Activated T-cell treated with anti-CD3 and anti-CD28 coated beads, Interleukin-2, amount 50 U/mL, for 72 hours (primary cell): ENCODE results near the gene ARHGAP15. TPM values are rescaled to one million over a fixed set of nuclear protein-coding genes. Genes with fewer than 3 reads are reported as not detected.

Experiments used
- ATAC-seq, 2 donors: fragments of 150-1000 bp; cut with Tn5 transposase; replicated peaks in 1 of 2; 2 replicates each; pipeline ENCODE4 v1.10.0; 2021; ENCODE audit warnings: moderate library complexity in 2 of 2, mild to moderate bottlenecking in 1 of 2
- DNase-seq, 2 donors: peaks; one replicate each; pipeline ENCODE4 v3.0.0; 2021 to 2022; ENCODE audit warnings: mixed read lengths in 1 of 2
- H3K27ac Mint-ChIP-seq: one replicate; pipeline ENCODE4 v1.8.0; 2022; ENCODE audit warnings: mild to moderate bottlenecking, moderate library complexity, mixed read lengths
- H3K27me3 Mint-ChIP-seq: one replicate; pipeline ENCODE4 v1.8.0; 2022; ENCODE audit warnings: low read depth, mixed read lengths
- H3K36me3 Mint-ChIP-seq, 2 donors: one replicate each; pipeline ENCODE4 v1.8.0; 2022; ENCODE audit warnings: mixed read lengths in 2 of 2, mild to moderate bottlenecking in 1 of 2; ENCODE audit not compliant: insufficient read depth in 2 of 2
- H3K4me1 Mint-ChIP-seq: one replicate; pipeline ENCODE4 v1.8.0; 2022; ENCODE audit warnings: low read depth, mixed read lengths
- H3K4me3 Mint-ChIP-seq, 2 donors: one replicate each; pipeline ENCODE4 v1.8.0; 2022; ENCODE audit warnings: mild to moderate bottlenecking in 2 of 2, mixed read lengths in 2 of 2, moderate library complexity in 2 of 2
- H3K9me3 Mint-ChIP-seq, 2 donors: one replicate each; pipeline ENCODE4 v1.8.0; 2022; ENCODE audit warnings: mixed read lengths in 2 of 2
- total RNA-seq, 2 donors: library from RNA; stranded (reverse); gene quantifications; one replicate each; pipeline ENCODE4 v1.2.3, GENCODE V29; 2022

Gene ARHGAP15
- total RNA-seq, 2 donors from 2014 or later, result 94.6 to 111 TPM

DNA sequence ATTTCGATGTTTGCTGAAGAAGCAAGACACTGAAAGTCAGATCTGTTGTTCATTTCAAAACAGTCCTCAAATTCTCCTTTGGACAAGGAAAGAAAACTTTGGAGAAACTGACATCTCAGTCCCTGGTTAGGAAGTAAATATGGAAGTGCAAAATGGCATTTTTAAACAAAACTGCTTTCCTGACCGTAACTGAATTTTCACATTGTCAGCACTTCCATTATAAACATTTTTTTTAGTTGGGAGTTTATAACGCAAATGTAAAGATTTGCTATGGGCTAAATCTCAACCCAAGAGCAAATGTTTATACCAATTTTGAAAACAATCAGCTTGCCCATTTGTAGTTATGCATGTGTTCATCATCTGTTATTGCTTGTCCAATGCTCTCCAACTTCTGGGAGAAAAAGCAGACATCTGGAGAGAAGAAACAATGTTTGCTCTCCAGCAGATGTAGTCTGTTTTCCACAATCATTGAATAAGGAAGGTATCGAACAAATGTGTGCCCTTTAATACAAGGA lies 520.1 kb downstream of the ARHGAP15 start:
- ATAC-seq (no peak), DNase-seq (no peak)

DNA sequence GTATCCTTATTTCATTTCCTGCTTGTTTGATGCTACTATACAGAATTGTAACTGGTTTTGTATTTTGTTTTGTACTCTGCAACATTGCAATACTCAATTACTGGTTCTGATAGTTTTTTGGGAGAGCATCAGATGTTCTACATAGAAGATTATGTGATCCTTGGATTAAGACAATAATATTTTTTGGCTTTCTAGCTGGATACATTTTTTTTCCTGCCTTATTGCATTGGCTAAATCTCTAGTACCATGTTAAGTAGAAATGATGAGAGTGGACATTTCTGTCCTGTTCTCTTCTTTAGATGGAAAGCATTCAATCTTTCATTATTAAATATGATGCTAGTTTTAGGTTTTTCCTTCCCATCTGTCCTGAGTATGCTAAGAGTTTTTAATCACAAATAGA lies 523.5 kb downstream of the ARHGAP15 start:
- ATAC-seq, result no peak
- no peak for DNase-seq
- Mint-ChIP-seq H3K27me3 (no peaks in the 10 kb centered on the region), H3K27ac (peak overlapping the region; percentile 12), H3K4me3 (no peak overlapping the region), H3K4me1 (peaks cover 7% of the 10 kb centered on the region), H3K36me3 (peaks cover 16 to 30% of the 10 kb centered on the region in 2 donors), H3K9me3 (peaks cover 5 to 14% of the 10 kb centered on the region in 2 donors)

More for the DNA sequence above, 520.1 kb downstream of the ARHGAP15 start:
- peaks cover 5 to 15% of the 10 kb centered on the region in 2 donors for H3K9me3 Mint-ChIP-seq
- H3K27me3 Mint-ChIP-seq, result no peaks in the 10 kb centered on the region
- H3K27ac Mint-ChIP-seq, result no peak overlapping the region
- H3K4me1 Mint-ChIP-seq, result peaks cover 6% of the 10 kb centered on the region
- H3K4me3 Mint-ChIP-seq, result no peak overlapping the region
- H3K36me3 Mint-ChIP-seq, result peaks cover 12 to 30% of the 10 kb centered on the region in 2 donors

DNA sequence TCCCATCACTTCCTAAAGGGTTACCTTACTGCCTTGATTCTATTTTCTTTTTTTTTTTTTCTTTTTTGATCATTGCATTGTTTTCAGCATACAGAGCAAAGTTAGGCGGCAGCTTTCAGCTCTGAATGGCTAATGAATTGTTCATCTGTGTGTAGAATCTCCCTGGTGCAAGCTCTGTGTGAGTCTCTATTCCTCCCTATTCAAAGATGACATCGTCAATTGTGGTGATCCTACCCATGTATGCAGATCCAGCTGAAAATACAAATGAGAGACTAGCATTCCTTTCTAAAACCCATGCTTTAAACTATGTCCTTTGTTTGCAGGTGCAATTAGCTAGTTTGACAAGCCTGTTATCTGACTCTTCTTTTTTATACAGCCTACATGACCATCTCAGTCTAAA lies 539.0 kb downstream of the ARHGAP15 start:
- Mint-ChIP-seq H3K4me3 (no peak overlapping the region), H3K27me3 (no peaks in the 10 kb centered on the region), H3K36me3 (peaks cover 0 to 1% of the 10 kb centered on the region in 2 donors), H3K4me1 (no peaks in the 10 kb centered on the region), H3K27ac (no peak overlapping the region), H3K9me3 (peaks cover 0 to 5% of the 10 kb centered on the region in 2 donors)
- ATAC-seq (no peak), DNase-seq (no peak)

DNA sequence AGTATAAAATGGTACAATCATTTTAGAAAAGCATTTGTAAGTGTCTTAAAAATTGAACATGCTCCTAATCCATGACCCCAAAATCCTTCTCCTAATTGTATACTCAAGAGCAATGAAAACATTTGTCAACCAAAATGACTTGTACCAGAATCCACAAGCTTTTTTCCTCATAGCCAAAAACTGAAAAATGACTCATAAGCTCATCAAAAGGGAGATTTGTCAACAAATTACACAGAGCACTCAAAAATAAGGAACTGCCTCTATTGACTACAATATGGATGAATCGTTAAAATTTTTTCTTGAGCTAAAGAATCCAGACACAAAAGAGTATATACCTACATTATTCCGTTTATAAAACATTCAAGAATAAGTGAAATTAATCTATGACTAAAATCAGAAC lies 544.8 kb downstream of the ARHGAP15 start:
- DNase-seq (no peak), ATAC-seq (no peak)
- no peaks in the 10 kb centered on the region for H3K27me3 Mint-ChIP-seq
- H3K27ac Mint-ChIP-seq, result no peak overlapping the region
- peaks cover 0 to 2% of the 10 kb centered on the region in 2 donors for H3K9me3 Mint-ChIP-seq
- peaks cover 18% of the 10 kb centered on the region for H3K4me1 Mint-ChIP-seq
- H3K36me3 Mint-ChIP-seq, result peaks cover 3 to 9% of the 10 kb centered on the region in 2 donors
- no peak overlapping the region for H3K4me3 Mint-ChIP-seq

DNA sequence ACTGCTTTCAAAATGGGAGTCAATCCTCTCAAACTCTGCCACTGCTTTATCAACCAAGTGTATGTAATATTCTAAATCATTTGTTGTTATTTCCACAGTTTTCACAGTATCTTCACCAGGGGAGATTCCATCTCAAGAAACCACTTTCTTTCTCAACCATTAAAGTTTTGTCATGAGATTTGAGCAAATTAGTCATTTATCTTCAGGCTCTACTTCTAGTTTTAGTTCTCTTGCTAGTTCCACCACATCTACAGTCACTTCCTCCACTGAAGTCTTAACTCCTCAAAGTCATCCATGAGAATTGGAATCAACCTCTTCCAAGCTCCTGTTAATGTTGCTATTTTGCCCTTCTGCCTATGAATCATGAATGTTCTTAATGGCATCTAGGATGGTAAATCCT lies 545.8 kb downstream of the ARHGAP15 start:
- no peak overlapping the region for H3K4me3 Mint-ChIP-seq
- peaks cover 0 to 2% of the 10 kb centered on the region in 2 donors for H3K9me3 Mint-ChIP-seq
- peaks cover 23% of the 10 kb centered on the region for H3K4me1 Mint-ChIP-seq
- no peaks in the 10 kb centered on the region for H3K27me3 Mint-ChIP-seq
- no peak overlapping the region for H3K27ac Mint-ChIP-seq
- DNase-seq (no peak), ATAC-seq (peak; percentile 35 to 41)
- peaks cover 3 to 9% of the 10 kb centered on the region in 2 donors for H3K36me3 Mint-ChIP-seq

DNA sequence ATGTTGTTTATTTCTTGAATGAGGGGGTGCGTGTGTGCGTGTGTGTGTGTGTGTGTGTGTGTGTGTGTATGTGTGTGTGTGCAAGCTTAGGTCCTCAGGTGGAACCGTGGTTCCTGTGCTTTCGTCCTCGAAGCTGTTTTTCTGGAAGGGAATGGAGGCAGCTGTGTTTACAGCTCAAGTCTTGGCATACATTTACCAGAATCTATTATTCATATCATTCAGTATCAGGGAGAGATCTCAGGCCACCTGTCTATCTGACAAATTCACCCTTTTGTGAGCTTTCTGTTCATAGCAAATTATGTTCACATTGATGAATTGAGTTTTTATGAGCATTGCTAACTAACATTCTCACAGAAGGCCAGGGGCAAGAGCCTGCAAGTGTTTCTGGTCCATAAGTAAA lies 550.4 kb downstream of the ARHGAP15 start:
- Mint-ChIP-seq H3K9me3 (peaks cover 0 to 2% of the 10 kb centered on the region in 2 donors), H3K4me3 (no peak overlapping the region), H3K27ac (no peak overlapping the region), H3K36me3 (peaks cover 3 to 5% of the 10 kb centered on the region in 2 donors), H3K4me1 (peaks cover 13% of the 10 kb centered on the region), H3K27me3 (no peaks in the 10 kb centered on the region)
- DNase-seq (no peak), ATAC-seq (no peak)

DNA sequence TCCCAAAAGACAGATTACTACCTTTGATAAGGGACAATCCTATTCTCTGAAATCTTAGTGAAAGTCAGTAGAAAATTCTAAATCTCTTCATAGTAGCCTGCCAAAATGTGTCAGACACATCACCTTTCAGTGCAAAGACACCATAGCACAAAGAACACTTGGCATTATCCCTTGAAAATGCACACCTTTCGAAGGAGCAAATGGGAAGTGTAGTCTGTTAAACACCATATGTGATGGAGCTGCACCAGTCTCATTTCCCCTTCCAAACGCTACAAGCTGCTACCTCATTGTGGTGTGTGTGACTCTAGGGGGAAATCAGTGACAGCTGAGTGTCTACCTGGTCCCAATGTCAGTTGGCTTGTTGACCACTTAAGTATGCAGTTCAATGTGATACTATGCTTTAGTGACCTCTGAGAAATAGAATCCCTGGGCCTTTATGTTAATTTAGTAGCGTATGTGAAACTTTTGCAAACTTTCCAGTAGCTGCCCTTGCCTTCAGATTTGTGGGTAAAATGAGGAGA lies 551.7 kb downstream of the ARHGAP15 start:
- H3K9me3 Mint-ChIP-seq, result no peaks in the 10 kb centered on the region
- H3K27ac Mint-ChIP-seq, result no peak overlapping the region
- H3K27me3 Mint-ChIP-seq, result no peaks in the 10 kb centered on the region

DNA sequence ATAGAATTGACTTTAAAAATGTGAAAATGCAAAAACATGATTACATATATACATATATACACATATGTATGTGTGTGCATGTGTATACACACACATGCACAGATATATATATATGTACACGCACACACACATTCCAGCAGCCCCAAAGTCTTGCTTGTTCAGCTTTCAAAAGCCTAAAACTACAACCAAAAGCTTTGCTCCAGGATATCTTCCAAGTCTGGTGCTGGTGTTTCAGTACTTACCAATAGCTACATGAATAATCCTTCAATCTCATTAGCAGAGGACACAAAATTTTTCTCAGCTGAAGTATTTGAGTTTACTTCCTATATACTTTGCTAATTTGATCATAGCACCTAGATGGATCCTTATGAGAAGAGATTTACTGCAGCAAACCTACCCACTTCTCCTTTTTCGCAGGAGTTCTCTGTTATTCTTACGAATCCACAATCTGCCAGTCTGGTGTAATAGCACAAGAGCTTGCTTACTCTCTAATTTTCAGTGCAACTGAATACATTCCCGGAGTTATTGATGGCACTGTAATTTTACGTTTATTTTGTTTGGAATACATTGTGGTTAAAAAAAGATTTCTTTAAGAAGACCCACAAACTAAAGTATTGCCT lies 553.3 kb downstream of the ARHGAP15 start:
- Mint-ChIP-seq H3K4me1 (peaks cover 11% of the 10 kb centered on the region), H3K36me3 (no peaks in the 10 kb centered on the region), H3K9me3 (no peaks in the 10 kb centered on the region), H3K27me3 (no peaks in the 10 kb centered on the region), H3K4me3 (no peak overlapping the region), H3K27ac (no peak overlapping the region)
- no peak for ATAC-seq
- DNase-seq, result no peak

More for the DNA sequence above, 551.7 kb downstream of the ARHGAP15 start:
- DNase-seq, result no peak
- Mint-ChIP-seq H3K4me3 (no peak overlapping the region), H3K36me3 (peaks cover 0 to 2% of the 10 kb centered on the region in 2 donors), H3K4me1 (peaks cover 6% of the 10 kb centered on the region)
- ATAC-seq, result no peak

DNA sequence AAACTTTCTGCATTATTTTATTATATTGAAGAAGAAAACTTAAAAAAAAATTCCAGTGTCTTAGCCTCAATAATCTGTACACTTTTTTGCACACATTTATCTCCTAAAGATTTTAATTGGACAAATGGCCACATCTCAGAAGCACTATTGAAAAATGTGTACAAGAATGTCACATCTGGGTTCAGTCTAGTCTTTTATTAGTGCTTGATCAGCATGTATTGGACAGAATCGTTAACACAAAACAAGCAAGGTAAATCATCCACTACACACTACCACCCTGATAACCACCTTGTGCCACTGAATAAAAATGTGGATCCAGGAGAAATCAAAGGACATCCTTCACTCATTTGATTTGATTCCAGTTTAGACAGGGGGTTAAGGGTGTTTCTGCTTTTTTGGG lies 554.8 kb downstream of the ARHGAP15 start:
- Mint-ChIP-seq H3K27ac (no peak overlapping the region), H3K4me1 (peaks cover 15% of the 10 kb centered on the region), H3K27me3 (no peaks in the 10 kb centered on the region), H3K4me3 (no peak overlapping the region), H3K36me3 (peaks cover 0 to 1% of the 10 kb centered on the region in 2 donors), H3K9me3 (no peaks in the 10 kb centered on the region)
- no peak for ATAC-seq
- DNase-seq, result no peak

DNA sequence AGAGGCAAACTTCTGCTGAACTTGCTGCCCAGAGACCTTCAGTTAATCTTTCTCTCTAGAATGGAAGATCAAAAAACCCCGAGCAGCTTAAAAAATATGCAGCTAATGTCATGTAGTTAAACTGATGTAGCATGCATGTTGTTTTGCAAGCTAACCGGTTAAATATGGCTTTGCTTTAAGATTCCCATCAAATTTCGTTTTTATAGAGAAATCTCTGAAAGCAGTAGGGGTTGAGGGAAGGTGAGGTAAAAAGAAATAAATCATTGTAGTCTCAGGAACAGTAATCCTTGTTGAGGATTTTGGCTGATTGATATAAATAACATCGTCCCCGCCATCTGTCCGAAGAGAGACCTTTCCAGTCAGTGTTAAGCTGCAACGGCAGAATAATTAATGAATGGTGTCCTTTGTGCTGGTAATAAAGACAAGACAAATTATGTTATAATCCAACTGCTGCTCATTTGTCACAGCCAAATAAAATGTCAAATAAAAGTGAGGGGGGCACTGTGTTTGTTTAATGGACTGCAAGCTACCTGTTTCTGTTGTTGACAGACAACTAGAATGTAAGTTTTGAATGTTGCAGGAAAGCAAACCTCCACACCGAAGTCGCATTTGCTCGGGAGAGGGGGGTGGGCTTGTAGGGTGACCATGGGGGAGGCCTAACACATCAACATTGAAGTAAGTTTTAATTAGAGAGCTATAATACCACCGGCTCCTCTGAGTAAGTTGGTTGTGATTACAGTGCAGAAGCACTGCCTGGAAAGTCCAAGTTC lies 555.5 kb downstream of the ARHGAP15 start:
- peaks cover 0 to 2% of the 10 kb centered on the region in 2 donors for H3K36me3 Mint-ChIP-seq
- H3K4me1 Mint-ChIP-seq, result peaks cover 11% of the 10 kb centered on the region
- DNase-seq, result no peak
- H3K4me3 Mint-ChIP-seq, result no peak overlapping the region
- ATAC-seq, result no peak
- H3K9me3 Mint-ChIP-seq, result no peaks in the 10 kb centered on the region
- H3K27ac Mint-ChIP-seq, result no peak overlapping the region
- H3K27me3 Mint-ChIP-seq, result no peaks in the 10 kb centered on the region

DNA sequence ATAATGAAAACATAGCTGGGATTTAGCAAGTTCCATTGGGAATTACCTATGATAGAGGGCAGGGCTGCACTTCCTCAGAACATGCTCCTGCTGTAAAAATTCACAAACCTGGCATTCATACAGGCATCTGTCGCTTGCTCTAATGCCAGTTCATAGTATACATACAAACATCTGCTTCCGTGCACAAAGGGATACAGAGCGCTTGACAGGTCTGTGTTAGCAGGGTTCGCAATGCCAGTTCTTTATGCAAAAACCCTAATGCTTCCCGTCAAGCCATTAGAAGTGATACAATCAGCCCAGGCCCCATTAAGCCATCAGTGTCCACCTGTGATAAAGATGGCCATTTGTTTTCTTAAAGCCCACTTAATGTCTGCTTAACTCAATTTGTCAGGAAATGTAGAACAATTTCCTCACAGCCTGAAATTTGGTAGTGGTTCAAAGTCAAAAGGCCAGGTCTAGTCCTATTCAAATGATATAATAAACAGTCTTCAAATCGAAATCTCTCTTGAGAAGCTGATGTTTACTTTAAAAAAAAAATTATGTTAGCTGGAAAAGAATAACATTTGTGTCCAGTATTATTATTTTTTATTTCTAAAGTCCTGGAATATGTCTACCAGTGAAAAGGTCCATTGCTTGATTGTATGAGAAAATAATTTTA lies 556.3 kb downstream of the ARHGAP15 start:
- H3K4me1 Mint-ChIP-seq, result peaks cover 20% of the 10 kb centered on the region
- no peak for DNase-seq
- no peak overlapping the region for H3K27ac Mint-ChIP-seq
- H3K9me3 Mint-ChIP-seq, result no peaks in the 10 kb centered on the region
- no peaks in the 10 kb centered on the region for H3K27me3 Mint-ChIP-seq
- peaks cover 0 to 2% of the 10 kb centered on the region in 2 donors for H3K36me3 Mint-ChIP-seq
- ATAC-seq, result no peak
- no peak overlapping the region for H3K4me3 Mint-ChIP-seq

DNA sequence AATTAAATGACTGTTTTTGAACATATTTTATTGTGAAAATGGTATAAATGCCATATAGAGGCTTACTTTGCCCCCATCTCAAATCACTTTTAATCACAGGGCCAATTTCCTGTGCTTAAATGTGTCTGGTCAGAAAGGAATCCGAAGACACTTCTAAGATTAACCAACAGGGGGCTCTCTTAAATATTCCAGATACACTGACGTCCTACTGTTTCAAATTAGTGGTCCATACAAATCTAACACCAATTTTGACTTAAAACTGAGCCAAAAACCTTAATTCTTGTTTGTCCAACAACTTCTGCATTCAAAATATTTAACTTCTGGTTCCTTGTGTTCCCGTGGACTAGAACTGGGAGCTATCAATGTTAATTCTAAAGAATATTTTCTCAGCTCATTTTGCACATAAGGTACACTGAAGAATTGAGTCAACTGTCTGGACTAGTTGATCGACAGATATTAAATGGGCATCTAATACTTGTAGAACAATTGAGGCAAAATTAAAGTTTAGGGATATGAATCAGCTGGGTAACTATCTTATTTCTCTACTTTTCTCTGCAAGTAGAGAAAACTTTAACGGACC lies 557.5 kb downstream of the ARHGAP15 start:
- H3K36me3 Mint-ChIP-seq, result peaks cover 2 to 5% of the 10 kb centered on the region in 2 donors
- H3K9me3 Mint-ChIP-seq, result no peaks in the 10 kb centered on the region
- no peaks in the 10 kb centered on the region for H3K27me3 Mint-ChIP-seq
- no peak for ATAC-seq
- H3K4me1 Mint-ChIP-seq, result peaks cover 22% of the 10 kb centered on the region
- DNase-seq, result no peak
- H3K4me3 Mint-ChIP-seq, result no peak overlapping the region
- H3K27ac Mint-ChIP-seq, result peak overlapping the region; percentile 28
